HG03025 (cell line): ENCODE measurements around the gene FAT1.

Experiments
- ATAC-seq: cut with Tn5 transposase; IDR thresholded peaks from one replicate; pipeline ENCODE4 v1.9.1; 2021; ENCODE audit warnings: mild to moderate bottlenecking, moderate library complexity; ENCODE audit not compliant: unreplicated experiment, low FRiP score

Gene FAT1

GRCh38 chr4:186755550-186756519 is 32.2 kb upstream of the FAT1 start:
- ATAC-seq: no peak

- no peak for ATAC-seq
Observed at GRCh38 chr4:186754976-186755375, 31.3 kb upstream of the FAT1 start.

GRCh38 chr4:186752325-186752724 is 28.7 kb upstream of the FAT1 start:
- no peak for ATAC-seq

GRCh38 chr4:186749611-186750281 is 26.1 kb upstream of the FAT1 start:
- ATAC-seq: no peak

- ATAC-seq: no peak
Observed at GRCh38 chr4:186746581-186746980, 22.9 kb upstream of the FAT1 start.

GRCh38 chr4:186743261-186743660 is 19.6 kb upstream of the FAT1 start:
- no peak for ATAC-seq

- ATAC-seq: no peak
Observed at GRCh38 chr4:186740822-186741221, 17.2 kb upstream of the FAT1 start.

- no peak for ATAC-seq
Observed at GRCh38 chr4:186739802-186740434, 16.3 kb upstream of the FAT1 start.

- no peak for ATAC-seq
Observed at GRCh38 chr4:186739317-186739716, 15.7 kb upstream of the FAT1 start.

- ATAC-seq: no peak
Observed at GRCh38 chr4:186738421-186738820, 14.8 kb upstream of the FAT1 start.

- ATAC-seq: no peak
Observed at GRCh38 chr4:186737427-186737826, 13.8 kb upstream of the FAT1 start.

- ATAC-seq: no peak
Observed at GRCh38 chr4:186736466-186736865, 12.8 kb upstream of the FAT1 start.

- no peak for ATAC-seq
Observed at GRCh38 chr4:186734251-186734650, 10.6 kb upstream of the FAT1 start.

GRCh38 chr4:186733778-186734177 is 10.1 kb upstream of the FAT1 start:
- ATAC-seq: no peak

- no peak for ATAC-seq
Observed at GRCh38 chr4:186730621-186731020, 7.0 kb upstream of the FAT1 start.

GRCh38 chr4:186729856-186730255 is 6.2 kb upstream of the FAT1 start:
- no peak for ATAC-seq

GRCh38 chr4:186728631-186729271 is 5.1 kb upstream of the FAT1 start:
- no peak for ATAC-seq

GRCh38 chr4:186727977-186728519 is 4.4 kb upstream of the FAT1 start:
- no peak for ATAC-seq

- ATAC-seq: no peak
Observed at GRCh38 chr4:186727169-186727976, 3.7 kb upstream of the FAT1 start.
